Keratinocyte (primary cell): ENCODE measurements around the gene SDHAF1.

Experiments
- EZH2 ChIP-seq: IDR thresholded peaks from one replicate; pipeline ENCODE4 v1.6.1; 2012; ENCODE audit warnings: inconsistent platforms, mild to moderate bottlenecking, low read length, moderate library complexity
- TF ChIP-seq, protein P1 (sequence below), 3 experiments: IDR thresholded peaks in 1 of 3; conservative IDR thresholded peaks in 1 of 3; optimal IDR thresholded peaks in 1 of 3; 2 replicates in 2 of 3; 3 replicates in 1 of 3; pipeline versions ENCODE3 to v1.5.1; 2011; ENCODE audit warnings: low read length in 3 of 3, mild to moderate bottlenecking in 3 of 3, moderate library complexity in 2 of 3, control low read depth in 1 of 3, inconsistent platforms in 1 of 3; ENCODE audit not compliant: insufficient read depth in 2 of 3; ENCODE audit errors: extremely low read depth in 1 of 3

DNA sequence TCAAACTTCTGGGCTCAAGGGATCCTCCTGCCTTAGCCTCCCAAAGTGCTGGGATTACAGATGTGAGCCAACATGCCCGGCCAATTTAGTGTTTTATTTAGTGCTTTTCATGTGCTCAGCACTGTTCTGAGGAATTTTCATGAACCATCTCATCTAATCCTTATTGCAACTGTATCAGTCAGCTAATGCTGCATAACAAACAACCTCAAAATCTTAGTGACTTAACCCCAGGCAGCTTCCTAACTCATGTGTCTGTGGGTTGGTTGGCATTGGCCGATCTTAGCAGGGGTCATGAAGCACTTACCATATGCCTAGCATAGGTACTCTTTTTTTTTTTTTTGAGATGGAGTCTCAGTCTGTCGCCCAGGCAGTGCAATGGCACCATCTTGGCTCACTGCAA lies 6.2 kb upstream of the SDHAF1 start:
- TF ChIP-seq, protein P1, sequence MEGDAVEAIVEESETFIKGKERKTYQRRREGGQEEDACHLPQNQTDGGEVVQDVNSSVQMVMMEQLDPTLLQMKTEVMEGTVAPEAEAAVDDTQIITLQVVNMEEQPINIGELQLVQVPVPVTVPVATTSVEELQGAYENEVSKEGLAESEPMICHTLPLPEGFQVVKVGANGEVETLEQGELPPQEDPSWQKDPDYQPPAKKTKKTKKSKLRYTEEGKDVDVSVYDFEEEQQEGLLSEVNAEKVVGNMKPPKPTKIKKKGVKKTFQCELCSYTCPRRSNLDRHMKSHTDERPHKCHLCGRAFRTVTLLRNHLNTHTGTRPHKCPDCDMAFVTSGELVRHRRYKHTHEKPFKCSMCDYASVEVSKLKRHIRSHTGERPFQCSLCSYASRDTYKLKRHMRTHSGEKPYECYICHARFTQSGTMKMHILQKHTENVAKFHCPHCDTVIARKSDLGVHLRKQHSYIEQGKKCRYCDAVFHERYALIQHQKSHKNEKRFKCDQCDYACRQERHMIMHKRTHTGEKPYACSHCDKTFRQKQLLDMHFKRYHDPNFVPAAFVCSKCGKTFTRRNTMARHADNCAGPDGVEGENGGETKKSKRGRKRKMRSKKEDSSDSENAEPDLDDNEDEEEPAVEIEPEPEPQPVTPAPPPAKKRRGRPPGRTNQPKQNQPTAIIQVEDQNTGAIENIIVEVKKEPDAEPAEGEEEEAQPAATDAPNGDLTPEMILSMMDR (optimal IDR thresholded peaks at IDR 0.05 in 1 of 3, IDR thresholded peaks at IDR 0.05 in 1 of 3, conservative IDR thresholded peaks at IDR 0.05 in 1 of 3; ENCODE audit: extremely low read depth in 1 of 3, insufficient read depth in 2 of 3, low read length in 3 of 3): no peak
- TF ChIP-seq EZH2: no peak
